Lower leg skin (tissue), 4 donors: ENCODE measurements around the gene WFS1. TPM values are rescaled to one million over a fixed set of nuclear protein-coding genes. Genes with fewer than 3 reads are reported as not detected.

Experiments
- DNase-seq, 2 donors: peaks; one replicate each; pipeline ENCODE4 v3.0.0-alpha.2; 2019; ENCODE audit warnings: low spot score in 2 of 2
- H3K4me3 ChIP-seq: fragments of 200-600 bp; sonication (generic); 2 replicates; pipeline ENCODE4 v1.5.1; 2017; ENCODE audit warnings: mild to moderate bottlenecking, low read depth; ENCODE audit not compliant: poor library complexity, severe bottlenecking
- POLR2A ChIP-seq, 2 donors: fragments of 450-650 bp; IDR thresholded peaks; one replicate each; pipeline ENCODE4 v1.6.1; 2016 to 2017; ENCODE audit warnings: antibody characterized with exemption in 2 of 2, mild to moderate bottlenecking in 1 of 2, moderate library complexity in 1 of 2
- WGBS, 2 donors: methylation state at CpG; one replicate each; pipeline ENCODE4 v1.1.5; 2018; 5-methylcytosine and 5-hydroxymethylcytosine counted together
- intact Hi-C: fragments of 100-400 bp; cut with DNase I; formaldehyde crosslinking; loops from one replicate; pipeline ENCODE4 v1.15.0; 2023; ENCODE audit warnings: low total_unique reads
- total RNA-seq, 4 donors: library from RNA; depleted of rRNA; stranded (reverse); fragments of >200 nt; gene quantifications; one replicate each; pipeline ENCODE4 v1.1.0, GENCODE V29; 2016
- TF ChIP-seq, protein P1 (sequence below), 3 donors: fragments of 450-650 bp; IDR thresholded peaks; one replicate each; pipeline ENCODE4 v1.5.1; 2016; ENCODE audit warnings: antibody characterized with exemption in 3 of 3, mild to moderate bottlenecking in 3 of 3, moderate library complexity in 2 of 3

WFS1 gene
- total RNA-seq, 4 donors from 2014 or later: 39.4 to 48.6 (median 45.1) TPM

DNA sequence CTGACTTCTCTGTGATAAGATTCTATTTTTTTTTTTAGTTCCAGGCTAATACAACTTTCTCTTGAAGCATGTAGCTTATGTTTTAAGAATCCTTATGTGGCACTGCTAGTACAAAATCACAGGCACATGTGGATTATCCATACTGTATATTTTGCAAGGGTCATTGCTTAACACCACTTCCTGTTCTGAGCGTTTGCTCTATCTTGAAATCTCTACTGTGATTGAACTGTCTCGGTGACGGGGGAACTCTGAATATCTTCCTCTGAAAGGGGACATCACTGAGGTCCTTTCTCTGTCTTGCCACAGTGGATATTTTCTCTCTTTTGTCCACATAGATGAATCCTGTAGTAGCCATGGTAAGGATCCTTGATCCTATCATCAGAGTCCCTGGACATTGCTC, 2.1 kb upstream of the WFS1 start:
- intact Hi-C loops: no loop called here
- DNase-seq: no peak
- 43 to 56% methylated on average over 3 of the region's 3 CpGs for WGBS, 2 donors
- no peak for TF ChIP-seq POLR2A (IDR thresholded peaks at IDR 0.05)
- TF ChIP-seq, protein P1, sequence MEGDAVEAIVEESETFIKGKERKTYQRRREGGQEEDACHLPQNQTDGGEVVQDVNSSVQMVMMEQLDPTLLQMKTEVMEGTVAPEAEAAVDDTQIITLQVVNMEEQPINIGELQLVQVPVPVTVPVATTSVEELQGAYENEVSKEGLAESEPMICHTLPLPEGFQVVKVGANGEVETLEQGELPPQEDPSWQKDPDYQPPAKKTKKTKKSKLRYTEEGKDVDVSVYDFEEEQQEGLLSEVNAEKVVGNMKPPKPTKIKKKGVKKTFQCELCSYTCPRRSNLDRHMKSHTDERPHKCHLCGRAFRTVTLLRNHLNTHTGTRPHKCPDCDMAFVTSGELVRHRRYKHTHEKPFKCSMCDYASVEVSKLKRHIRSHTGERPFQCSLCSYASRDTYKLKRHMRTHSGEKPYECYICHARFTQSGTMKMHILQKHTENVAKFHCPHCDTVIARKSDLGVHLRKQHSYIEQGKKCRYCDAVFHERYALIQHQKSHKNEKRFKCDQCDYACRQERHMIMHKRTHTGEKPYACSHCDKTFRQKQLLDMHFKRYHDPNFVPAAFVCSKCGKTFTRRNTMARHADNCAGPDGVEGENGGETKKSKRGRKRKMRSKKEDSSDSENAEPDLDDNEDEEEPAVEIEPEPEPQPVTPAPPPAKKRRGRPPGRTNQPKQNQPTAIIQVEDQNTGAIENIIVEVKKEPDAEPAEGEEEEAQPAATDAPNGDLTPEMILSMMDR (IDR thresholded peaks at IDR 0.05): no peak
- H3K4me3 ChIP-seq: no peak overlapping the region

DNA sequence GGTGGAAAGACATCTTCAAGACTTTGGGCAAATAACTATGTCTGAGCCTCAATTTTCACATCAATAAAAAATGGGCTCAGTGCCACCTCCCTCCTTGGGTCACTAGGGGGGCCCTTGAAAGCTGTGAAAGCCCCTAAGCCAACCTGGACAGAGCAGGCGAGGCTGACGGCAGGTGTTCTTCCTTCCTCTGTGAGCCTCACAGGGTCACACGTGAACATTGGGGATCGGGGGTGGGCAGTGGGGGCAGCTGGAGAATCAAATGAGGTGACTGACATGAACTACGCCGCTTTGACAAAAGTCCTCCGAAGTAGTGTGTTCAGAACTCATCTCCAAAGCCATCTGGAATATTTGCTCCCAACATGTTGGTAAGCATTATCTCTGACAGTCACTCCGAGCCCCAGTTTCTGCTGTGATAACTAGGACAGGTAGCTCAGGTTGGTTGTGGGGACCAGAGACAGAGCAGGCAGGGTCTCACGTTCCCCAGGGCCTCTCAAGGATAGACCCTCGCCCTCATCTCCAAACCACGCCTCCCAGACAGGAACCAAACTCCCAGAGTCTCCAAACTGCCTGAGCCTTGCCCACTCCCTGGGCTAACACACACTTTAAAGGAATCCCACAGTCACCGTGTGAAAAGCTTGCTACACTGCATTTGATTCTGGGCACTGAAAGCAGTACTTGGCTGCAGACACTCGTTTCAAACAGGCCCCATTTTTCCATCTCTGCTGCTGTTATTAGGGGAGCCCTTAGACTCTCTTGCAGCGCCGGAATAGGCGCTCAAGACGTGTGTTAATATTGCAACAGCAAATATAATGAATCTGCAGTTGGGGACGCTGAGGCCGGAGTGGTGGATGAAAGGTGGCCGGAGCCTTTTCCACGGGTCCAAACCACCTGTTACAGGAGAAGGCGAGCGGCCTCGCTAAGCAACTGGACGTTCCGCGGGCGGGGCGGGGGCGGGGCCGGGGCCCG, 717 bp upstream of the WFS1 start:
- no peak overlapping the region for H3K4me3 ChIP-seq
- TF ChIP-seq POLR2A (IDR thresholded peaks at IDR 0.05): no peak
- TF ChIP-seq, protein P1 (IDR thresholded peaks at IDR 0.05): no peak
- intact Hi-C loops: no loop called here
- DNase-seq: no peak
- WGBS, 2 donors: 31 to 33% methylated on average over 25 of the region's 32 CpGs

DNA sequence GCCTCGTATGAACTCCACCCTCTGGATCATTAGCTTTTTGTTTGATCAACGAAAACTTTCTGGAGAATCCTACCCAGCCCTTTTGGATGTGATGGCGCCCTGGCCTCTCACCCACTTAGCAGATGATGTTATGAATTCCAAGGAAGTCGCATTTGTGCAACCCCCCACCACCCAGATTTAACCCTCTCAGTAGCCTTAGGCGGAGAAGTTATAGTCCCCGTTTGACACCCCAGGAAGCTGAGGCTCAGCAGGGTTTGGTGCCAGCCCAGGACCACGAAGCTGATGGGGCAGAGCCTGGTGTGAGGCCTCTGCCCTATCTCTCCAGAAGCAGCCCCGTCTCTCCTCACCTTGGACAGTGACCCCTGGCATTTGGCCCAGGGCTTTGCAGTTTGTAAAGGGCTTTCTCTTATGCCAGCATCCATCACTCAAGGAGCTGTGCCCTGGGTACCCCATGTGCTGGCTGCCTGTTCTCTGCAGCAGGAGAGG, 1.0 kb downstream of the WFS1 start:
- TF ChIP-seq, protein P1 (IDR thresholded peaks at IDR 0.05): no peak
- TF ChIP-seq POLR2A (IDR thresholded peaks at IDR 0.05): no peak
- 27 to 35% methylated on average over 8 of the region's 8 CpGs for WGBS, 2 donors
- intact Hi-C loops: no loop called here
- DNase-seq: no peak
- no peak overlapping the region for H3K4me3 ChIP-seq

DNA sequence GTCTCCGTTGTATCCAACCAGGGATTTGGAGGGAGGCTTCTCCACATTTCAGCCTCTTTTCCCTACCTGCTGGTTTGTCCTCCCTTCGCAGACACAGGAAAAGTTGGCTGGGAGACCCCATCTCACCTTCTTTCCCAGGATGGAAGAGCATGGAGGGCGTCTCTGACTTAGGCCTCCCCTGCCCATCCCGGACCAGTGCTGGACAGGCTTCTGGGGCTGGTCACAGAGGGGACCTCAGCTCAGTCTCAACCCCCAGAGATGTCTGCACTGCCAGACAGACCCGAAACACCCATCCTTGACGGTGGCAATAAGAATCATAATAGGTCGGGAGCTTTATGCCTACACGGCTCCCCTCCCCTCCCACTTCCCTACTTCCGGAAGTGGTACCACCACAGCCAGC, 1.6 kb downstream of the WFS1 start:
- H3K4me3 ChIP-seq: no peak overlapping the region
- DNase-seq: no peak

DNA sequence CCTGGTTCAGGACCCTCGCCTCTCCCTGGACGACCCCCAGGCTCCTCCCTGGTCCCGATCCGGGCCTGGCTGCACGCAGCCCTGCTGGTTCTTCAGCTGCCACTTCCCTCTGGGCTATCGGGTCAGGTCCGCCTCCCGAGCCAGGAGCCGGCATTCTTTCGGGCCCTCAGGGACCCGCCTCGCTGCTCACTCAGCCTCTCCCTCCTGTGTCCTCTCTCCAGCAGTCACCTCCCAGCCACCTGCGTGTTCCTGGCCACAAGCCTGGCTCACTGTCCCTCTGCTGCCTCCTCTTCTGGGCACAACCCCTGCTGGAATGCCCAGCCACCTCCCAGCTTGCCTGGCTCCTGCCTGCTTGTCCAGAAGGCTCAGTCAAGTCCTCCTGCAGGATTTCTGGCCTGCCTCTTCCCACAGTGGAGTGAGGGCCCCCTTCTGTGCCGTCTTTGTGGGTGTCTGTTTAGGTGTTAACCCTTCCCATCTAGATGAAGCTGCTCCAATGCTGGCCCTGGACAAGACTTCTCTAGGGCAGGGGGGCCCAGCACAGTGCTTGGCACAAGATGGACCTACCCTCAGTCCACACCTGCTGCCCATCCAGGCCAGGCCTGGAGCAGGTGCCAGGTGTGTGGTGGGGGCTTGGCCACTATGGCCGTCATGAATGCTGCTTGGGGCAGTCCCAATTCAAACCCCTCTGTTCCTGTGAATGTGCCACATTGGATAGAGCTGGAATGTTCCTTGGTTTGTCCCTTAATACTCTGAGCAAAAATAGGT, 2.2 kb downstream of the WFS1 start:
- TF ChIP-seq, protein P1 (IDR thresholded peaks at IDR 0.05): no peak
- no peak for TF ChIP-seq POLR2A (IDR thresholded peaks at IDR 0.05)
- intact Hi-C loops: no loop called here
- H3K4me3 ChIP-seq: no peak overlapping the region
- WGBS, 2 donors: 31 to 41% methylated on average over 15 of the region's 15 CpGs
- DNase-seq: no peak

More for the DNA sequence above, 1.6 kb downstream of the WFS1 start:
- TF ChIP-seq, protein P1 (IDR thresholded peaks at IDR 0.05): no peak
- no peak for TF ChIP-seq POLR2A (IDR thresholded peaks at IDR 0.05)
- WGBS, 2 donors: 61 to 70% methylated on average over 9 of the region's 9 CpGs
- intact Hi-C loops: no loop called here
